Activated CD8-positive, alpha-beta memory T cell treated with anti-CD3 and anti-CD28 coated beads, Interleukin-2, amount 50 U/mL, for 48 hours (primary cell): ENCODE results near the gene ENTR1.

ENCODE experiments used
- DNase-seq: peaks from one replicate; pipeline ENCODE4 v3.0.0-alpha.2; 2020

Gene ENTR1

GRCh38 chr9:136395020-136395340 is 15.4 kb downstream of the ENTR1 start:
- no peak for DNase-seq

GRCh38 chr9:136394312-136395019 is 15.9 kb downstream of the ENTR1 start:
- no peak for DNase-seq

GRCh38 chr9:136393531-136393930 is 16.9 kb downstream of the ENTR1 start:
- no peak for DNase-seq

- DNase-seq, result no peak
These were observed 17.6 kb downstream of the ENTR1 start for GRCh38 chr9:136392538-136393449.

- no peak for DNase-seq
These were observed 18.5 kb downstream of the ENTR1 start for GRCh38 chr9:136391737-136392537.

GRCh38 chr9:136389396-136389795 is 21.0 kb downstream of the ENTR1 start:
- no peak for DNase-seq

GRCh38 chr9:136387217-136387616 is 23.2 kb downstream of the ENTR1 start:
- DNase-seq, result no peak

- DNase-seq, result no peak
These were observed 24.4 kb downstream of the ENTR1 start for GRCh38 chr9:136386018-136386417.

- DNase-seq, result no peak
These were observed 25.4 kb downstream of the ENTR1 start for GRCh38 chr9:136385015-136385414.

GRCh38 chr9:136383436-136383835 is 27.0 kb downstream of the ENTR1 start:
- DNase-seq, result no peak

GRCh38 chr9:136381966-136382513 is 28.4 kb downstream of the ENTR1 start:
- no peak for DNase-seq

- no peak for DNase-seq
These were observed 29.1 kb downstream of the ENTR1 start for GRCh38 chr9:136381311-136381710.

- no peak for DNase-seq
These were observed 30.0 kb downstream of the ENTR1 start for GRCh38 chr9:136380381-136380780.

- DNase-seq, result no peak
These were observed 30.5 kb downstream of the ENTR1 start for GRCh38 chr9:136379891-136380290.

- DNase-seq, result no peak
These were observed 31.0 kb downstream of the ENTR1 start for GRCh38 chr9:136379401-136379800.

- no peak for DNase-seq
These were observed 31.5 kb downstream of the ENTR1 start for GRCh38 chr9:136379003-136379287.

GRCh38 chr9:136378170-136379002 is 32.0 kb downstream of the ENTR1 start:
- DNase-seq, result no peak

- no peak for DNase-seq
These were observed 32.9 kb downstream of the ENTR1 start for GRCh38 chr9:136377341-136378169.

- DNase-seq, result no peak
These were observed 34.0 kb downstream of the ENTR1 start for GRCh38 chr9:136376457-136376856.

GRCh38 chr9:136375096-136375495 is 35.3 kb downstream of the ENTR1 start:
- DNase-seq, result no peak

- DNase-seq, result no peak
These were observed 36.2 kb downstream of the ENTR1 start for GRCh38 chr9:136374183-136374575.
